DMS53 treated with DMSO at 0.1 percent for 48 hours (cell line): ENCODE results near the gene CFAP299.
"Not testable (repeated sequence)": the region's sequence is repeated elsewhere in the genome, so short reads cannot be mapped to it uniquely, and the experiment has no call there.

Source experiments
- DNase-seq: peaks from one replicate; lab custom pipeline; 2025; ENCODE audit not compliant: unreplicated experiment; lab: John Stamatoyannopoulos, UW

Gene CFAP299

DNA sequence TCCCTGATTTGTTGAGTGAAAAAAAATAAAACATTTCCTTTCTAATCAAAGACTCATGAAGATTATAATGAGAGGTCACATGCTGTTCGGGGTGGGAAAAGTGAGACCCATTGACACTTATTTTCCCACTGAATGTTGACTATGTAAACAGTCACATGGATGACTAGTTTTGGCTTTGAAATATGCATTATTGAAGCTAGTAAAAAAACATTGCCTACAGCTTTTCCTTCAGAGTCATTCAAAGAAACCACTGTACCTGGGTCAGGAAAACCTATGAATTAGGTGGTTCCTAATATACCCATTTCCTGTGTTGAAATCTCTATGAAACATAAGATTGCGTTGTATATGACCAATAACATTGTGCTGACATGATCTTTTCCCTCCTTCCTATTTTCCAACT lies 251.2 kb downstream of the CFAP299 start:
- peak; percentile 16 for DNase-seq

DNA sequence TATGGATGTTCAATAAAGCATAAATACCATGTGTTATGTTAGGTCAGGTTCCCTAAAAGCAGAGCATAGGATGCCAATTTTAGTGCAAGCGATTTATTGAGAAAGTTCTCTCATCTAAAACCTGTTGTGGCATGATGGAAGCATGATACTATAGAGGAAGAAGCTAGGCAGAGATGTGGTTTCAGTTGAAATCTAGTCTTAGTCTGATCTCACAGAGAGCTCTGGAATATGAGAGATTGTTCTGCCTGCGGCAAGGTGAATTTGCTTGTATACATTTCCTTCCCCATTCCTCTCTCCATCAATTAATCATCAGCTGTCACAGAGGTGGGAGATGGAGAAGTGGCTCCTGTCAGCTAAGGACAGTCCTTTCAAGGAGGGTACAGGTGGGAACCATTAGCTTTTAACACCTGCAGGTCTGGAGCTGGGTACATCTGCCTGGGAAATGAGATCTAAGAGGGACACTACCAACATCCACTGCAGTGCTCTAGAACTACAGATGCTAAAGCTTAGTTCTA lies 252.4 kb downstream of the CFAP299 start:
- DNase-seq: no peak

DNA sequence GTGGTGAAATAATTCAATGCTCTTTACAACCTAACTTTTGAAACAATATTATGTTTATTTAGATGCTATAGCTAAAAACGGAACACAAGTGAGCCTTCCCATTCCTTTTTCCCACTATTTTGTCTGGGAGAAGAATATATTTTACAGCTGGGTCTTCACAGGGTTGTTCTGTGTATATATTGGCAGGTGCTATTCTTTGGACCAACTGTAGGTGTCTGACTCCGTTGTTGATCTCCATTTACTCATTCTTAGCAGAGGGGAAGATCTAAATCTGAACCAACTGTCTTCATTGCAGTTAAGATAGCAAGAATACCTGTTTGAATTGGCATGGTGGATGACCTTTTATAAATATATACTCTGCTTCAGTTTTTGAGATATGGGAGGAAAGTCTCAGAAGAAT lies 257.4 kb downstream of the CFAP299 start:
- DNase-seq: peak; percentile 19

DNA sequence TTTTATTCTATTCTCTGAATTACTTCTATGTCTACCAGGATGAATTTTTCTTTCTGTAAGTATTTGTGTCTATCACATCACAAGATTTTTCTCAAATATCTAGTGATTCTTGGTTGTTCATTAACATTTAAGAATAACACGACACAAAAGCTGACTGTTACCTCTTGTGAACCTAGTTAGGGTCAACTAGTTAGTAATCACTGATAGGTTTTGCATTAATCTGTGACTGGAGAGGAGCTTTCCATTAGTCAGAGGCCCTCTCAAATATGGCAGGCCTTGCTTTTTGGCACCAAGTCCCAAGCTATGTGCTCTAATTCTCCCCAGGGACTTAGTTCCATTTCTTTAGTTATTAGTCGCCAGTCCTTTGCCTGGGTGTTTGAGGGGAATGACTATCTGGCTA lies 259.2 kb downstream of the CFAP299 start:
- DNase-seq: no peak

DNA sequence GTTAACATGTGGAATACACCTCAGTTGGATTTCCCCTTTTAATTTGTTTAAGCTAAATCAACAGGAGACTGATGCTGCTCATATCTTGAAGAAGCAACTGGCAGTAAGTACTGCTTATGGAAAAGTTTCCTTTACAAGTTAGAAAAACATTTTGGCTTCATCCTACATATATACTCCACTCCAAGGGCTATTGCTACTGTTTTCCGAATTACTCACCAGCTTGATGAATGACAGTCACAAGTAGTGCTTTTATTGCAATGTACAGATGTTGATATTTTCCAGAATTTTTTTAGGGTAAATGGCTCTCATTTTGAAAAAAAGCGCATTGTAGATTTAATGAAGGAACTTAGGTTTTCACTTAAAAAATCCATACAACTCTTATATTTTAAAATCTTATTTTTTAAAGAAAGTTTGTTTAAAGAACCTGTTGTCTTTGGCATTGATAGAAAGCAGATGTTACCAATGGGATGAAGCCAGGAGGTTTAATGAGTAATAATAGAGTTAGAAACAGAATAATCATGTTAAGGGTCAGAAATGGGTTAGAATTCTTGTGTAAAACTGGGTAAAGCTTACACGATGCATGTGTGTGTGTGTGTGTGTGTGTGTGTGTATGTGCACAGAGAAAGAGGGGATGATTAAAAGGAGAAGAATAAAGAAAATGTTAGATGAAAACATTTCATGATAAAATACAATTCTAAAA lies 272.9 kb downstream of the CFAP299 start:
- DNase-seq: no peak

DNA sequence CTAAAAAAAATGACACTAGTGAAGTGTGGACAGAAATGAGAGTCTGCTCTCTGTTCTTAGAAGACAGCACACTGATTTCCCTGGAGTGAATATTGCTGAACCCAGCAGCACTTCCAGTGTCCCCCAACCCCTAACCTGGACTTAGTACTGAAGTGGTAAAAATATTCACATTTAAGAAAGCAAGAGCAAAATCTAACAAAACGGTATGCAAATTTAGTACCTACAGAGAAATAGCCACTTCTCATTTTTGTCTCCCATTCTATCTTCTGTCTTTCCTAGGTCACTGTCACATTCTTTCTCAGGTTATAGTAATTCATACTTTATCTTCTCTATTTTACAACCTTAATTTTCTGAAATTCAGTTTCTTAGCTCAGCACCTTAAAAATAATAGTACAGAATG lies 274.7 kb downstream of the CFAP299 start:
- no peak for DNase-seq

DNA sequence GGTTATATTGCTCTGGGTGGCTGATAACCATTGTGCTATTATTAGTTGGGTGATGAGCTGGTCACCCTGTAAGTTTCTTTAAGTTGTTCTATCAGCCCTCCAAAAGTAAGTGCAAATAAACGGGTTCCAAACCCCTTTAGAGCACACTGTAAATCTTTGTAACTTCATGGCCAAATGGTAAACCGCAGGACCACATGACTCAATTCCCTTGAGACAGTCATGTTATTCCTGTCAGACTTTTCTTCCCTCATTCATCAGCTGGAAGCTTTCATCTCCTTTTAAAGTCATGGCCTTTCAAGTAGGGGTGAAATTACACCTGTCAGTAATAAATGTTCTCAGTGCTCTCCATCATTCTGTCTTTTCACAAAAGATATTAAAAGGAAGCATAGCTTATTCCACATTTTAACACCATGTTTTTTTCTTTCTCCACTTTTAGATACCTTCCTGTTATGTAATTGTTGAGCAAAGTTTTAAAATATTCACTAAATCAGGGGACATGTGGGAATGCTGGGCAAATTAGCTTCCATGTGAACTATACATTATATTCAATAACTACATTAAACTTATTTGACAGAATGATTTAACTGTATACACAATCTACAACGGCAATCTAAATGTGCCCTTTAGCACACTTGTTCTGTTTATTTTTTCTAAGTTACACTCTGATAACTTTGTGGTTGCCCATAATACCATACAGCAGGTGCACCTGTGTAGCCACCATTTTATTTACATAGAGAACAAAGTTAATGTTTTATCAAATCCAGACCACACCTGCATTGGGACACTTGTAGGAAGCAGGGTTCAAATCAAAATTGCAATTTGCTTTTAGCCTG lies 275.5 kb downstream of the CFAP299 start:
- peak; percentile 63 for DNase-seq

DNA sequence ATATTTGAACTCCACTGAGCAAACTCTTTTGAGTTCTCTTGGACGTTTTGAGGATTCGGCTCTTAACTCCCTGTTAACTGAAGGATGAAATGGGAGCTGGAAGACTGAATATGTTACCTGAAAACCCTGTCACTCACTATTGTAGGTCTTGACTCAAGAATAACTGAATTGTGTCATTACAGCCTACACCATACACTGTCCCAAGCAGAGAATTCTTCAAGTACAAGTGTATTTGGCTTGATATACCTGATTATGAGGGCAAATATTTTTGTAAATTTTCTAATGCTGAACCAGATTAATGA lies 276.1 kb downstream of the CFAP299 start:
- no peak for DNase-seq

DNA sequence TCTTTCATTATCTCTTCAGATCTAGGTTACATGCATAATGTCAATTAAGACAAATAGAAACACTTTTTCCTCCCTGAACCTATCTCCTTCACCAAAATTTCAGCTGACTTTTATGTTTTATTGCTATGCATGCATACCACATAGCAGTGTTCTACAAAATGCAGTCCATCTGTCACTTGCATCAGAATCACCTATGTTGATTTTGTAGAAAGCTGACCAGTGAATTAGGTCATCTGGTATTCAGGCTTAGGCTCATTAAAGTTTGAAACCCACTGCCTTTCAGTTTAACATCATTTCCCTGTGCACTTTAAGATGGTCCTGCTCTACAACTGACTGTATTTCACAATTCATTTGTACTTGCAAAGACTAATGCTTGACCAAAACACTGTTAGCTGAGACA lies 277.9 kb downstream of the CFAP299 start:
- no peak for DNase-seq

DNA sequence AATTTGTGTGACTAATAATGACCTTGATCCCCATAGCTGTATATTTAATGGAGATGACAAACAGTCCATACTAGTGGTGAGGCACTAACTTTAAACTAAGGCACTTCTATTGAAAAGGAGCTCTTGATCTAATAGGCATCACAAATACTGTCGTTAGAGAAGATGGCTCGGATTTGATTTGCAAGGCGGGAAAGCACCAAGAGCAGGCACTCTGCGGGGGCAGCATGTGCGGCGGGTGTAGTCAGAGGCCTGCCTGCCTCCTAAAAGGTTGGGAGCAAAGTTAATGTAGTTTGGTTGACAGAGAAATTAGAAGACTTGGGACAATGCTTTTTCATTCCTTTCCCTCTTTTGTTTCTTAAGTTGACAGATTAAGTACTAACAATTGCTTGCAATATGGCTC lies 278.8 kb downstream of the CFAP299 start:
- DNase-seq: no peak

DNA sequence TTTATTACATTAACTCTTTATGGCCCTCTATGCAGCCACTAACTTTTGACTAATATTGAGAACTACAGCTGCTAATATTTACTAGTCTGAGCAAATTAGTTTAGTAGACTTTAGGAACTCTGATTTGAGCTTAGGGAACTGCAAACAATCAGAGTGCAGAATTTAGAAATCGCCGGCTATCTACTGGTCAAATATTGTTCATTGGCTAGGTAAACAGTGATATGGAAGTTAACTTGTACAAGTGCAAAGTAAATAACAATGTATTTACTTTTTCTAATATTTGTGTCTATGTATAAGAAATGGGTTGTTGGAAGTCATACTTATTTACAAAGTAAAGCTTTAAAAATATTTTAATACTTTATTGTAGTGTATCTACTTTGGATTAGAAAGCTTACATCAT lies 279.6 kb downstream of the CFAP299 start:
- DNase-seq: peak; percentile 45

DNA sequence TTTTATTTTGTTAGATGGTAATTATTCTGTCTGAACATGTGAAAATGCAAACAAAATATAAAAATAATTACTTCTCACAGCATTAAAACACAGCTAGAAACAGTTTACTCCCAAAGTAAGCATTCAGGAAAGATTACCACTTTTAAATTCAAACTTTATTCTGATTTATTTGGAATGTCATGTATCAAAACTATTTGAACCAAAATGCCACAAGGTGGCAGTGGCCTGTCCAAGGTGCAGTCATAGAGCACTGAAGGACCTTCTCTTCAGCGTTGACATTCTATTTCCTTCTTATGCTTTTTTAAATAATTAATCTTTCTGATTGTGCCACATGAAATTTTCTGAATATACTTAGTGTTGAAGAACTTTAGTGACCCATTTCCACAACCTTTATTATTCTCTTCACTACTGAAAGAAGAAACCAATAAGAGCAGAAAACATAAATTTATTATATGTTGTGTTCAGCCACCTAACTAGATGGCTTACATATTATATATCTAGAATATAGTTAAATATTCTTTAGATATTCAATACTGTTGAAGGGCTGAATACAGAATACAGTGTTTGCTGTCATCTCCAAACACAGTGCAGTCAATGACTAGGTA lies 283.6 kb downstream of the CFAP299 start:
- DNase-seq: peak; percentile 6

DNA sequence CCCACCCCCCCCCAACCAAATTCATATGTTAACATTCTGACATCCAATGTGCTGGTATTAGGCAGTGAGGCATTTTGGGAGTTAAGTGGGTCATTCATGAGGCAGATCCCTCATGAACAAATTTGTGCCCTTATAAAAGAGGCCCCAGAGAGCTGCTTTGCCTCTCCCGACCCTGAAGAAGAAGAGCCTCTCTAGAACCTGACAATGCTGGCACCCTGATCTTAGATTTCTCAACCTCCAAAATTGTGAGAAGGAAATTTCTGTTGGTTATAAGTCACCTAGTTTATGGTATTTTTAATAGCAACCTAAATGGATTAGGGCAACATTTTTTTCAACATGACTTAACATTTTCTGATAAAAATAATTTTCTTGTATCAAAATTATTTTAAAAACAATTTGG lies 296.3 kb downstream of the CFAP299 start:
- no peak for DNase-seq

DNA sequence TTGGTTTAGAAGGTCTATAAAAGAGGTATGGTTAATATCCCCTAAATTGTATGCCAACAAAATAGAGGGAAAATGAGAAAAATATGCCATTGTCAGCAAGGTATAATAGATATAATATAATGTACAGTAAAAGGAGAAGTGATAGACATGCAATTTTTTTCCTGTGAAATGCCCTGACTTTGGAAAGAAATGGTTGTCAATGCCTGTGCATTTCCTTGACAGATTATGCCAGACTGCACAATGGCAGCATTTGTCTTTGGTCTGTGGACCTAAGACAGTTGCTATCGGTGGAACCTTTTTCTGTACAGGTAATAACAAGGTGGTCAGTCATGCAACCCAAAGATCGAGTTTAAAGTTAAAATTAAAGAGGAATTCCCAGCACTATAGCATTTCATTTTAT lies 301.7 kb downstream of the CFAP299 start:
- no peak for DNase-seq

DNA sequence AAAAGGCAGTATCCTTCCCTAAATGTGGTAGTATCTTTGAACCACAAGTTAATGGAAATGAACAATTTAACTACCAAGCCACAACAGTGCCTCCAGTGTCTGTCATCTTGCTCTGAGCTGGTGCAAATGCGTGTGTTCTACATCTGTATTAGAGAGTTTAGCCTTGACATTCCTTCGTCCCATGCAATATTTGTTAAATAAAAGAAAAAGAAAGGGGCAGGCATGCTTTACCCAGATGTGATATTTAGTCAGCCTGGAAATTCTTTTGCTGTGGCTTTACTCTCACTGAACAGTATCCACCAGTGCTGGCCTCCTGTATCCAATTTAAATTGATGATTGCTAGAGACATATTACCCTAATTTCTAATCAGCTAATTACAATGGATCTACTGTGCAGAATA lies 310.5 kb downstream of the CFAP299 start:
- no peak for DNase-seq

DNA sequence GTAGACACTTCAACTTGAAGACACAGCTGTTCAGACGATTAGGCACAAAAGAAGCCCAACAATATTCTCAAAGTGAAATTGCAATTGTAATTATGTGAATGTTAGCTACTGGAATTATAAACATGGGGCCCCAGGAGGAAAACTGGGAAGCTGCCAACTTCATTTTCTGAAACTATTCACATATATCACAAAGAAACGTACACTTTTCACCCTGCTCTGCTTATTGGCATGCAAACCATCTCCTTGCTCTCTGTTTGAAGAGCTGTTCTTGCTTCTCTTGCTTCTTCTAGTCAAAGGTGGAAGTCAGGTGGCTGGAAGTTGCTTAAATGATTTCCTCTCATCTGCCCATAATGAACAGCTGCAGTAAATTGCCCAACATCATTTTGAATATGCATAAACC lies 320.1 kb downstream of the CFAP299 start:
- no peak for DNase-seq

DNA sequence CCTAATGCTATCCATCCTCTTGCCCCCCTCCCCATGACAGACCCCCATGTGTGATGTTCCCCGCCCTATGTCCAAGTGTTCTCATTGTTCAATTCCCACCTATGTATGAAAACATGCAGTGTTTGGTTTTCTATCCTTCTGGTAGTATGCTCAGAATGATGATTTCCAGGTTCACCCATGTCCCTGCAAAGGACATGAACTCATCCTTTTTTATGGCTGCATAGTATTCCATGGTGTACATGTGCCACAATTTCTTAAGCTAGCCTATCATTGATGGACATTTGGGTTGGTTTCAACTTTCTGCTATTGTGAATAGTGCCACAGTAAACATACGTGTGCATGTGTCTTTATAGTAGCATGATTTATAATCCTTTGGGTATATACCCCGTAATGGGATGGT lies 334.6 kb downstream of the CFAP299 start:
- DNase-seq: not testable (repeated sequence)

DNA sequence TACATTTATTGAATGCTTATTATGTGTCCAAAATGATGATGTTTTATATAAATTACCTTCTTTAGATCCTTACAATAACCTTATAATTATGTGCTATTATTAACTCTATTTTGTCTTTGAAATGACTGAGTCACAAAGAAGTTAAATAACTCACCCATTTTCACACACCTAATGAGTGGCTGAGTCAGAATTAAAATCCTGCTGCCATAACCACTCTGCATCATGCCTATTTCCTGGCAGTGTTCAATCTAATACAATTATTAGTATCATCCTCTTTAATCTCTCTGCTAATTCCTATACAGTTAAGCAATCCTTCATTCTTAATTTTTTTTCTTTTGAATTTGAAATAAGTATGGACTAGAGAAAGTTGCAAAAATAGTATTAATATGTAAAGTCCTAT lies 342.9 kb downstream of the CFAP299 start:
- DNase-seq: no peak

DNA sequence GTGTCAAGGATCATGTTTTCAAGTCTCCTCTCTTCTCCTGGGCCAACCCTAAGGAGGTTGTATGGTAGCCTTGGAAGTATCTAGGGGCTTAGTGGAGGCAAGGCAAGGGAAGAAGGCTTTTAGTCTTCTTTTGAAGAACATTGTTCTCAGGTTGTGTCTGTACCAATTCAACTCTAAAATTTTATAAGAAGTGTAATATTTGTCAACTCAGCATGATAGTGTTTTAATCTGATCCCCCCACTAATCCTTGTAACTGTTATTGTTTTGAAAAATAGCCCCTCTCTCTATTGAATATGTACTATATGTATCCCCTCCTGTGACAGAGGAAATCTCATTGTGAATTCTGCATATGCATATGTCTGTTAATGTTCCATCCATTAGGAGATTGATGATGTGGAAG lies 345.4 kb downstream of the CFAP299 start:
- no peak for DNase-seq

DNA sequence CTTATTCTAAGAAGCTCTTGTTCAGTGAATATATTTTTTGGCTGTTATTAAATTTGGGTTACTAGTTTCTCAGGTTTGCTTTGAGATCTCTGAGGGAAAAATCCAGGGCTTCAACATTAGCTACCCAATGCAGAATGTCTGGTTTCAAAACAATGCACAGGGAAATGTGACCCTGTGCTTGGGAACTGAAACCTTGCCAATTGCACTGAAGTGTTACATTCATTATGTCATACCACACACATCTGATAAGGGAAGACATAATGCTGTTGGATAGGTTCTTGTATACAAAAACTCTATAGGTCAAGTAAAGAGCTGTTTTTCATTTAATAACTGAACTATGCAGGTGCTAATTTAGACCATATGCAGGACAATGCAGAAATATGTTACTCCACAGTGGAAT lies 349.7 kb downstream of the CFAP299 start:
- DNase-seq: no peak

DNA sequence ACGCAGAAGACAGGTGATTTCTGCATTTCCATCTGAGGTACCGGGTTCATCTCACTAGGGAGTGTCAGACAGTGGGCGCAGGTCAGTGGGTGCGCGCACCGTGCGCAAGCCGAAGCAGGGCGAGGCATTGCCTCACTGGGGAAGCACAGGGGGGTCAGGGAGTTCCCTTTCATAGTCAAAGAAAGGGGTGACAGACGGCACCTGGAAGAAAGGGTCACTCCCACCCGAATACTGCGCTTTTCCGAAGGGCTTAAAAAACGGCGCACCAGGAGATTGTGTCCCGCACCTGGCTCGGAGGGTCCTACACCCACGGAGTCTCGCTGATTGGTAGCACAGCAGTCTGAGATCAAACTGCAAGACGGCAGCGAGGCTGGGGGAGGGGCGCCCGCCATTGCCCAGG lies 352.2 kb downstream of the CFAP299 start:
- not testable (repeated sequence) for DNase-seq

DNA sequence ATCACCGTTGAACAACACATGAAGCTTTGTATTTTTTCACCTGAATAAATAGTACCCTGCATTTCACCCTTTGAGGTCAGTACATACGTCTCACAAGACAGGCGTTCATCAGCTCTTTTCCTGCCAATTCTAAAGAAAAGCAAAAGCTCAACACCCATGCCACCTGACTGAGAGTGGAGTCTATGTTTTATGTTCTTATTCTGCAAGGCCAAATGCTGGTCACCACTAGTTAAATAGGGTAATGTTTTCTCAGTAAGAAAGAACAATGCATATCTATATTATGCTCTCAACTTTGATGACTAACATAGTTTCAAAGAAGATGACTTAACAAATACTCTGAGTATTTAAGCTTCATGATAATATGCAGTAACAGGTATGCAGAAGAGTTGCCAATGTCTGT lies 358.6 kb downstream of the CFAP299 start:
- DNase-seq: peak; percentile 53
